Measurements from ENCODE around the gene AMOTL1. TPM values are rescaled to one million over a fixed set of nuclear protein-coding genes. Genes with fewer than 3 reads are reported as not detected.

The AMOTL1 gene
- total RNA-seq, 6 experiments from 2014 or later, result 7.4 to 43.8 (median 17.3) TPM

GRCh38 chr11:94870422-94870821, 102.3 kb downstream of the AMOTL1 start:
- H3K36me3 ChIP-seq, result peaks cover 0 to 97% (median 36%) of the 10 kb centered on the region in 4 donors

GRCh38 chr11:94871491-94872185, 103.5 kb downstream of the AMOTL1 start:
- ATAC-seq (no peak), DNase-seq (no peak)
- Histone ChIP-seq H3K4me1 (no peaks in the 10 kb centered on the region), H3K9me3 (no peaks in the 10 kb centered on the region), H3K36me3 (peaks cover 0 to 98% (median 31%) of the 10 kb centered on the region in 4 donors), H3K4me3 (no peak overlapping the region), H3K27ac (no peak overlapping the region), H3K27me3 (no peaks in the 10 kb centered on the region)
- 96% methylated on average over 11 of the region's 15 CpGs for WGBS (ENCODE audit: insufficient coverage, low coverage, low lambda C conversion rate, missing lambda C conversion rate)
- intact Hi-C loops (cut with DNase I), result no loop called here
- TF ChIP-seq CTCF (IDR thresholded peaks at IDR 0.05) (no peak), POLR2A (IDR thresholded peaks at IDR 0.05) (no peak)

More at GRCh38 chr11:94870422-94870821, 102.3 kb downstream of the AMOTL1 start:
- H3K4me3 ChIP-seq, result no peak overlapping the region
- TF ChIP-seq POLR2A (IDR thresholded peaks at IDR 0.05) (no peak), CTCF (IDR thresholded peaks at IDR 0.05) (no peak)
- intact Hi-C loops (cut with DNase I), result no loop called here
- H3K27me3 ChIP-seq, result no peaks in the 10 kb centered on the region
- no peak overlapping the region for H3K27ac ChIP-seq
- ATAC-seq (no peak), DNase-seq (no peak)
- 79% methylated on average over 5 of the region's 5 CpGs for WGBS (ENCODE audit: insufficient coverage, low coverage, low lambda C conversion rate, missing lambda C conversion rate)
- no peaks in the 10 kb centered on the region for H3K4me1 ChIP-seq
- no peaks in the 10 kb centered on the region for H3K9me3 ChIP-seq

GRCh38 chr11:94873916-94874540, 105.9 kb downstream of the AMOTL1 start:
- DNase-seq (no peak), ATAC-seq (no peak)
- no peak for TF ChIP-seq POLR2A (IDR thresholded peaks at IDR 0.05)
- no peak for TF ChIP-seq CTCF (IDR thresholded peaks at IDR 0.05)
- Histone ChIP-seq H3K27me3 (no peaks in the 10 kb centered on the region), H3K36me3 (peaks cover 0 to 93% (median 27%) of the 10 kb centered on the region in 4 donors), H3K4me3 (no peak overlapping the region), H3K27ac (no peak overlapping the region), H3K4me1 (no peaks in the 10 kb centered on the region), H3K9me3 (no peaks in the 10 kb centered on the region)
- intact Hi-C loops (cut with DNase I), result no loop called here
- WGBS (ENCODE audit: insufficient coverage, low coverage, low lambda C conversion rate, missing lambda C conversion rate), result 78% methylated on average over 4 of the region's 5 CpGs

GRCh38 chr11:94876222-94876621, 108.1 kb downstream of the AMOTL1 start:
- Histone ChIP-seq H3K4me3 (no peak overlapping the region), H3K27ac (peak overlapping the region in 1 of 3 donors; percentile 15), H3K4me1 (no peaks in the 10 kb centered on the region), H3K9me3 (no peaks in the 10 kb centered on the region), H3K36me3 (peaks cover 0 to 81% (median 16%) of the 10 kb centered on the region in 4 donors), H3K27me3 (no peaks in the 10 kb centered on the region)
- TF ChIP-seq CTCF (IDR thresholded peaks at IDR 0.05), result no peak
- TF ChIP-seq POLR2A (IDR thresholded peaks at IDR 0.05), result no peak
- ATAC-seq, result no peak
- intact Hi-C loops (cut with DNase I), result no loop called here
- no CpG with 5 or more reads among the region's 8 CpGs for WGBS (ENCODE audit: insufficient coverage, low coverage, low lambda C conversion rate, missing lambda C conversion rate)
- DNase-seq, result no peak

Data from right lobe of liver (tissue), 6 donors.